C4-2B (cell line): ENCODE measurements around the gene LPAR4.

ENCODE experiments used
- ZFX ChIP-seq: fragments of 450-650 bp; IDR thresholded peaks from 2 replicates; pipeline ENCODE4 v1.6.1; 2017
- TF ChIP-seq, protein P1 (sequence below): fragments of 450-650 bp; conservative IDR thresholded peaks from 2 replicates; pipeline ENCODE4 v1.5.1; 2017; ENCODE audit warnings: mild to moderate bottlenecking

DNA sequence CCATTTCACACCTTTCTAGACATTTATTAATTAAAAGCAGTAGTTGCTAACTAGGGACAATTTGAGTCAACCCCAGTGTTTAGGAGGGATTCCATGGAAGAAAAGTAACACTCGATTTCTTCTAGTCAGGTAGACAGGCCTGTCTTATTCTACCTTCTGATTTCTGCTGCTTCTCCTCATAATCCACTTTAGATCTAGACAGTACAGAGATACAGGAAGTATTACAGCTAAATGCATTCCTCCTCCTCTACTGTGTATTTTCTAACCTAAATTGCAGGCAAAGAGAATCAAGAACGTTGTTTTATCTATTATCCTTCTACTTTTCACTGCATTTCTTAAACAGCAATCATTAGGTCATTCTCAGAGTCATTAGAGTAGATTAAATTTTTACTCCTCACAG, 52.6 kb downstream of the LPAR4 start:
- TF ChIP-seq, protein P1, sequence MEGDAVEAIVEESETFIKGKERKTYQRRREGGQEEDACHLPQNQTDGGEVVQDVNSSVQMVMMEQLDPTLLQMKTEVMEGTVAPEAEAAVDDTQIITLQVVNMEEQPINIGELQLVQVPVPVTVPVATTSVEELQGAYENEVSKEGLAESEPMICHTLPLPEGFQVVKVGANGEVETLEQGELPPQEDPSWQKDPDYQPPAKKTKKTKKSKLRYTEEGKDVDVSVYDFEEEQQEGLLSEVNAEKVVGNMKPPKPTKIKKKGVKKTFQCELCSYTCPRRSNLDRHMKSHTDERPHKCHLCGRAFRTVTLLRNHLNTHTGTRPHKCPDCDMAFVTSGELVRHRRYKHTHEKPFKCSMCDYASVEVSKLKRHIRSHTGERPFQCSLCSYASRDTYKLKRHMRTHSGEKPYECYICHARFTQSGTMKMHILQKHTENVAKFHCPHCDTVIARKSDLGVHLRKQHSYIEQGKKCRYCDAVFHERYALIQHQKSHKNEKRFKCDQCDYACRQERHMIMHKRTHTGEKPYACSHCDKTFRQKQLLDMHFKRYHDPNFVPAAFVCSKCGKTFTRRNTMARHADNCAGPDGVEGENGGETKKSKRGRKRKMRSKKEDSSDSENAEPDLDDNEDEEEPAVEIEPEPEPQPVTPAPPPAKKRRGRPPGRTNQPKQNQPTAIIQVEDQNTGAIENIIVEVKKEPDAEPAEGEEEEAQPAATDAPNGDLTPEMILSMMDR, result no peak
- TF ChIP-seq ZFX, result no peak
